Neural crest cell (in vitro differentiated cells): Measurements from ENCODE around the gene MT1HL1. TPM values are rescaled to one million over a fixed set of nuclear protein-coding genes. Genes with fewer than 3 reads are reported as not detected.
"Not testable (repeated sequence)": the region's sequence is repeated elsewhere in the genome, so short reads cannot be mapped to it uniquely, and the experiment has no call there.

Experiments
- DNase-seq: peaks from one replicate; pipeline ENCODE4 v3.0.0; 2021; ENCODE audit warnings: low read depth, mixed read lengths, low spot score
- H3K27ac Mint-ChIP-seq: one replicate; pipeline ENCODE4 v1.8.0; 2021; ENCODE audit warnings: mild to moderate bottlenecking, mixed read lengths; ENCODE audit not compliant: unreplicated experiment
- H3K27me3 Mint-ChIP-seq: 2 replicates; pipeline ENCODE4 v1.8.0; 2021; ENCODE audit warnings: low read depth, mild to moderate bottlenecking, mixed read lengths
- H3K36me3 Mint-ChIP-seq: 2 replicates; pipeline ENCODE4 v1.8.0; 2021; ENCODE audit warnings: low read depth, mild to moderate bottlenecking, mixed read lengths
- H3K4me1 Mint-ChIP-seq: 2 replicates; pipeline ENCODE4 v1.8.0; 2021; ENCODE audit warnings: mixed read lengths
- H3K4me3 Mint-ChIP-seq: one replicate; pipeline ENCODE4 v1.8.0; 2021; ENCODE audit warnings: mild to moderate bottlenecking, mixed read lengths
- H3K9me3 Mint-ChIP-seq: 2 replicates; pipeline ENCODE4 v1.8.0; 2021; ENCODE audit warnings: mixed read lengths
- CTCF ChIP-seq: fragments of 200-600 bp; sonication (generic); conservative IDR thresholded peaks from 2 replicates; pipeline ENCODE4 v1.5.0; 2021; ENCODE audit warnings: antibody characterized with exemption, mild to moderate bottlenecking
- total RNA-seq: library from RNA; stranded (reverse); gene quantifications from 2 replicates; pipeline ENCODE4 v1.2.1, GENCODE V29; 2021

Gene MT1HL1
- total RNA-seq, 1 donor from 2014 or later: not detected

- TF ChIP-seq CTCF: no peak
- H3K36me3 Mint-ChIP-seq: peaks cover 3% of the 10 kb centered on the region
- no peak overlapping the region for H3K27ac Mint-ChIP-seq
- no peak for DNase-seq
- peaks cover 4% of the 10 kb centered on the region for H3K9me3 Mint-ChIP-seq
- H3K4me3 Mint-ChIP-seq: no peak overlapping the region
- H3K27me3 Mint-ChIP-seq: peaks cover 13% of the 10 kb centered on the region
- no peaks in the 10 kb centered on the region for H3K4me1 Mint-ChIP-seq
Measured at GRCh38 chr1:236979149-236979900, 24.9 kb downstream of the MT1HL1 start.

GRCh38 chr1:236978740-236979139 lies 25.5 kb downstream of the MT1HL1 start:
- H3K4me3 Mint-ChIP-seq: no peak overlapping the region
- H3K27ac Mint-ChIP-seq: no peak overlapping the region
- TF ChIP-seq CTCF: no peak
- peaks cover 8% of the 10 kb centered on the region for H3K27me3 Mint-ChIP-seq
- no peaks in the 10 kb centered on the region for H3K4me1 Mint-ChIP-seq
- peaks cover 4% of the 10 kb centered on the region for H3K9me3 Mint-ChIP-seq
- peaks cover 3% of the 10 kb centered on the region for H3K36me3 Mint-ChIP-seq
- no peak for DNase-seq

GRCh38 chr1:236975461-236975860 lies 28.8 kb downstream of the MT1HL1 start:
- H3K27me3 Mint-ChIP-seq: no peaks in the 10 kb centered on the region
- TF ChIP-seq CTCF: no peak

GRCh38 chr1:236974025-236974424 lies 30.2 kb downstream of the MT1HL1 start:
- H3K27me3 Mint-ChIP-seq, DNase-seq, H3K4me3 Mint-ChIP-seq, H3K9me3 Mint-ChIP-seq, H3K4me1 Mint-ChIP-seq, H3K27ac Mint-ChIP-seq, H3K36me3 Mint-ChIP-seq: not testable (repeated sequence)

More at GRCh38 chr1:236975461-236975860, 28.8 kb downstream of the MT1HL1 start:
- no peak for DNase-seq
- Mint-ChIP-seq H3K4me1 (no peaks in the 10 kb centered on the region), H3K36me3 (peaks cover 3% of the 10 kb centered on the region), H3K9me3 (peaks cover 4% of the 10 kb centered on the region), H3K4me3 (no peak overlapping the region), H3K27ac (peak overlapping the region; percentile 21)

- Mint-ChIP-seq H3K4me3 (no peak overlapping the region), H3K36me3 (no peaks in the 10 kb centered on the region), H3K9me3 (no peaks in the 10 kb centered on the region), H3K27me3 (peaks cover 7% of the 10 kb centered on the region), H3K27ac (no peak overlapping the region), H3K4me1 (no peaks in the 10 kb centered on the region)
- DNase-seq: no peak
- no peak for TF ChIP-seq CTCF
Measured at GRCh38 chr1:236966636-236967035, 37.6 kb downstream of the MT1HL1 start.

- Mint-ChIP-seq H3K36me3 (no peaks in the 10 kb centered on the region), H3K4me3 (no peak overlapping the region), H3K27me3 (peaks cover 7% of the 10 kb centered on the region), H3K27ac (no peak overlapping the region), H3K4me1 (no peaks in the 10 kb centered on the region), H3K9me3 (peaks cover 6% of the 10 kb centered on the region)
- no peak for DNase-seq
- TF ChIP-seq CTCF: no peak
Measured at GRCh38 chr1:236963920-236964319, 40.3 kb downstream of the MT1HL1 start.
